Keratinocyte (primary cell): Measurements from ENCODE around the gene MAP3K8. TPM values are rescaled to one million over a fixed set of nuclear protein-coding genes. Genes with fewer than 3 reads are reported as not detected.

Experiments
- DNase-seq: peaks from one replicate; pipeline ENCODE4 v3.0.0-alpha.2; 2011; ENCODE audit warnings: low read depth, missing footprints, low spot score
- FAIRE-seq: peaks from 2 replicates; lab custom pipeline; 2011; peaks lifted over from hg19 to GRCh38; lab: Jason Lieb, UNC
- H2AFZ ChIP-seq: 2 replicates; pipeline ENCODE4 v1.6.0; 2012; ENCODE audit warnings: low read length, control low read depth, inconsistent platforms; ENCODE audit not compliant: control insufficient read depth
- H3K27ac ChIP-seq: 2 replicates; pipeline ENCODE4 v1.5.1; 2011; ENCODE audit warnings: low read length; ENCODE audit not compliant: control insufficient read depth, insufficient read depth
- H3K27me3 ChIP-seq: 3 replicates; pipeline ENCODE4 v1.6.0; 2011; ENCODE audit warnings: low read length; ENCODE audit not compliant: control insufficient read depth, insufficient read depth; ENCODE audit errors: extremely low read depth
- H3K36me3 ChIP-seq, 2 experiments: 2 replicates in 1 of 2; 3 replicates in 1 of 2; pipeline ENCODE4 v1.5.1; 2011; ENCODE audit warnings: low read length in 2 of 2, mild to moderate bottlenecking in 1 of 2; ENCODE audit not compliant: control insufficient read depth in 2 of 2, insufficient read depth in 2 of 2; ENCODE audit errors: extremely low read depth in 1 of 2
- H3K4me1 ChIP-seq: 3 replicates; pipeline ENCODE4 v1.5.1; 2011; ENCODE audit warnings: low read length; ENCODE audit not compliant: control insufficient read depth, insufficient read depth; ENCODE audit errors: extremely low read depth
- H3K4me2 ChIP-seq: 3 replicates; pipeline ENCODE4 v1.6.0; 2011; ENCODE audit warnings: low read depth, low read length; ENCODE audit not compliant: control insufficient read depth, insufficient read depth; ENCODE audit errors: extremely low read depth
- H3K4me3 ChIP-seq, 3 experiments: fragments of 200-600 bp in 1 of 3; sonication (generic) in 1 of 3; 2 replicates in 2 of 3; 3 replicates in 1 of 3; pipeline ENCODE4 v1.5.1; 2011 to 2016; ENCODE audit warnings: low read length in 3 of 3, mild to moderate bottlenecking in 3 of 3, control low read depth in 2 of 3, inconsistent platforms in 1 of 3, low read depth in 1 of 3, mixed read lengths in 1 of 3, mixed run types in 1 of 3, moderate library complexity in 1 of 3; ENCODE audit not compliant: control insufficient read depth in 2 of 3, insufficient read depth in 2 of 3; ENCODE audit errors: extremely low read depth in 1 of 3
- H3K79me2 ChIP-seq: 2 replicates; pipeline ENCODE4 v1.6.0; 2012; ENCODE audit warnings: low read length; ENCODE audit not compliant: control insufficient read depth, insufficient read depth
- H3K9ac ChIP-seq: 3 replicates; pipeline ENCODE4 v1.6.0; 2011; ENCODE audit warnings: low read length; ENCODE audit not compliant: control insufficient read depth, insufficient read depth; ENCODE audit errors: extremely low read depth
- H3K9me1 ChIP-seq: 3 replicates; pipeline ENCODE4 v1.6.0; 2011; ENCODE audit warnings: low read length; ENCODE audit not compliant: control insufficient read depth, insufficient read depth; ENCODE audit errors: extremely low read depth
- H3K9me3 ChIP-seq: 2 replicates; pipeline ENCODE4 v1.5.1; 2012; ENCODE audit warnings: low read depth, low read length; ENCODE audit not compliant: control insufficient read depth
- H4K20me1 ChIP-seq: 3 replicates; pipeline ENCODE4 v1.6.0; 2011; ENCODE audit warnings: low read length; ENCODE audit not compliant: control insufficient read depth, insufficient read depth; ENCODE audit errors: extremely low read depth
- EZH2 ChIP-seq: IDR thresholded peaks from one replicate; pipeline ENCODE4 v1.6.1; 2012; ENCODE audit warnings: inconsistent platforms, mild to moderate bottlenecking, low read length, moderate library complexity
- dilution Hi-C: fragments of 300-500 bp; cut with MboI; formaldehyde crosslinking; loops from one replicate; pipeline ENCODE4 v1.7.0; 2020; ENCODE audit warnings: low sequenced_read_pairs; ENCODE audit not compliant: extremely low pct_ligation_motif_present
- polyA plus RNA-seq, 5 experiments: library from polyadenylated mRNA; depleted of rRNA in 3 of 5; stranded (reverse) in 3 of 5; stranded (forward) in 1 of 5; unstranded in 1 of 5; fragments of >200 nt; gene quantifications; 1 replicate in 1 of 5; 2 replicates in 3 of 5; 3 replicates in 1 of 5; pipeline versions ENCODE4 v1.2.1 to v1.2.3, GENCODE V29; 2011 to 2012; ENCODE audit warnings: missing spikeins in 2 of 5, low read depth in 1 of 5, low replicate concordance in 1 of 5
- TF ChIP-seq, protein P1 (sequence below), 3 experiments: IDR thresholded peaks in 1 of 3; conservative IDR thresholded peaks in 1 of 3; optimal IDR thresholded peaks in 1 of 3; 2 replicates in 2 of 3; 3 replicates in 1 of 3; pipeline versions ENCODE3 to v1.5.1; 2011; ENCODE audit warnings: low read length in 3 of 3, mild to moderate bottlenecking in 3 of 3, moderate library complexity in 2 of 3, control low read depth in 1 of 3, inconsistent platforms in 1 of 3; ENCODE audit not compliant: insufficient read depth in 2 of 3; ENCODE audit errors: extremely low read depth in 1 of 3

Gene MAP3K8
- polyA plus RNA-seq, 1 donor (not counting 4 experiments of a cell fraction or from before 2014, with no cell fraction given): 4.9 TPM

DNA sequence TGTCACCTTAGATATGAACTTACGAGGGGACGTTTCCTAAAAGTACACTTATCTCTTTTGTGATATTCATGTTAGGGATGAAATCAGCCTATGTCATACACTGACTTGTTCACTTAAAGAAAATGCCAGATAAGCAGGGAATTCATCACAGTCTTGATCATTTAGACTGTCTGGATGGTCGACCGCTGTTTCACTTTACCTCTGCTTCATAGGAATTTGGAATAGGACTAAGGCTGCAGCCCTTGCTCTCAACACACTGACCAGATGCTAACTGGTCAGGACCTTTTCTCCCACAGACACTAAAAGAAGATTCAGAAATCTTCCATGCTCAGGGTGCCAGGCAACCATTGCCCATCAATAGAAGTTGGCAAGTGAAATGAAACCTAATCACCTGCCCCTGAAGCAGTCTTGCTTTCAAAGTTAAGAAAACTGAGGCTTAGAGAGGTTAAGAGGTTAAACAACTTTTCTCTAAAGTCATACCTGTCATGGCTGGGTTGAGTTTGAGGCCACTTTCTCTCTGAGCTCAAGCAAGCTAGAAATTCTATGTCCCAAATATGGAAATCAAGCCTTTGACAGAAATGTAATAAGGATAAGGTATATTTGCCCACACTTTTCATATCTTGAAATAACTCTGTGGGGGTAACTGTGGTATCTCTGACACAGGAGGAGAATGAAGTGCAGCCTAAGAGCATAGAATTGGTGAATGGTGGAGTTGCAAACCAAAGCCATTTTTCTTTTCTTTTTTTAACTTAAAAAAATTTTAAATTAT, 77.1 kb downstream of the MAP3K8 start:
- DNase-seq: no peak
- Histone ChIP-seq H3K27me3 (no peaks in the 10 kb centered on the region), H3K36me3 (no peaks in the 10 kb centered on the region), H3K9me3 (no peaks in the 10 kb centered on the region), H2AFZ (no peak overlapping the region), H3K79me2 (no peaks in the 10 kb centered on the region), H3K27ac (no peak overlapping the region), H3K4me2 (no peak overlapping the region), H3K9me1 (no peaks in the 10 kb centered on the region), H3K4me3 (no peak overlapping the region), H3K4me1 (no peaks in the 10 kb centered on the region), H4K20me1 (no peaks in the 10 kb centered on the region), H3K9ac (no peak overlapping the region)
- dilution Hi-C loops: no loop called here
- FAIRE-seq: no peak
- TF ChIP-seq, protein P1, sequence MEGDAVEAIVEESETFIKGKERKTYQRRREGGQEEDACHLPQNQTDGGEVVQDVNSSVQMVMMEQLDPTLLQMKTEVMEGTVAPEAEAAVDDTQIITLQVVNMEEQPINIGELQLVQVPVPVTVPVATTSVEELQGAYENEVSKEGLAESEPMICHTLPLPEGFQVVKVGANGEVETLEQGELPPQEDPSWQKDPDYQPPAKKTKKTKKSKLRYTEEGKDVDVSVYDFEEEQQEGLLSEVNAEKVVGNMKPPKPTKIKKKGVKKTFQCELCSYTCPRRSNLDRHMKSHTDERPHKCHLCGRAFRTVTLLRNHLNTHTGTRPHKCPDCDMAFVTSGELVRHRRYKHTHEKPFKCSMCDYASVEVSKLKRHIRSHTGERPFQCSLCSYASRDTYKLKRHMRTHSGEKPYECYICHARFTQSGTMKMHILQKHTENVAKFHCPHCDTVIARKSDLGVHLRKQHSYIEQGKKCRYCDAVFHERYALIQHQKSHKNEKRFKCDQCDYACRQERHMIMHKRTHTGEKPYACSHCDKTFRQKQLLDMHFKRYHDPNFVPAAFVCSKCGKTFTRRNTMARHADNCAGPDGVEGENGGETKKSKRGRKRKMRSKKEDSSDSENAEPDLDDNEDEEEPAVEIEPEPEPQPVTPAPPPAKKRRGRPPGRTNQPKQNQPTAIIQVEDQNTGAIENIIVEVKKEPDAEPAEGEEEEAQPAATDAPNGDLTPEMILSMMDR (optimal IDR thresholded peaks at IDR 0.05 in 1 of 3, IDR thresholded peaks at IDR 0.05 in 1 of 3, conservative IDR thresholded peaks at IDR 0.05 in 1 of 3; ENCODE audit: extremely low read depth in 1 of 3, insufficient read depth in 2 of 3, low read length in 3 of 3): no peak
- no peak for TF ChIP-seq EZH2

Other genes with a start within 250 kb of the MAP3K8 start
- 8.2 to 15.2 TPM (median 13.5 TPM) in 3 replicates for gene MTPAP, start 84.9 kb upstream of the MAP3K8 start, polyA plus RNA-seq
- gene LYZL2, start 195.6 kb downstream of the MAP3K8 start, polyA plus RNA-seq: not detected in 3 replicates